NT2/D1 (cell line): Measurements from ENCODE around the gene NUDT16.

Experiments
- DNase-seq: peaks from one replicate; pipeline ENCODE4 v3.0.0-alpha.2; 2011; ENCODE audit warnings: low read depth, low spot score
- H3K27me3 ChIP-seq: 2 replicates; pipeline ENCODE4 v1.6.0; 2011; ENCODE audit warnings: mild to moderate bottlenecking; ENCODE audit not compliant: insufficient read length, insufficient read depth
- H3K36me3 ChIP-seq: 2 replicates; pipeline ENCODE4 v1.6.1; 2011; ENCODE audit warnings: mild to moderate bottlenecking, low read length, mixed read lengths; ENCODE audit not compliant: insufficient read depth, insufficient read length
- H3K4me1 ChIP-seq: 2 replicates; pipeline ENCODE4 v1.5.1; 2011; ENCODE audit not compliant: insufficient read depth, insufficient read length
- H3K4me3 ChIP-seq: 2 replicates; pipeline ENCODE4 v1.5.1; 2011; ENCODE audit warnings: low read depth; ENCODE audit not compliant: insufficient read length
- H3K9ac ChIP-seq: 2 replicates; pipeline ENCODE4 v1.6.0; 2011; ENCODE audit warnings: low read depth; ENCODE audit not compliant: insufficient read length
- H3K9me3 ChIP-seq: 2 replicates; pipeline ENCODE4 v1.5.1; 2011; ENCODE audit warnings: mild to moderate bottlenecking, low read length; ENCODE audit not compliant: insufficient read depth
- SUZ12 ChIP-seq: IDR thresholded peaks from 2 replicates; pipeline ENCODE4 v1.6.1; 2011; ENCODE audit not compliant: insufficient read length, insufficient read depth; ENCODE audit errors: extremely low read depth
- YY1 ChIP-seq: IDR thresholded peaks from 2 replicates; pipeline ENCODE4 v1.6.1; 2011; ENCODE audit not compliant: insufficient read length, insufficient read depth
- ZNF274 ChIP-seq: IDR thresholded peaks from 2 replicates; pipeline ENCODE4 v1.6.1; 2011; ENCODE audit warnings: mild to moderate bottlenecking, low read depth, low read length

NUDT16 gene

DNA sequence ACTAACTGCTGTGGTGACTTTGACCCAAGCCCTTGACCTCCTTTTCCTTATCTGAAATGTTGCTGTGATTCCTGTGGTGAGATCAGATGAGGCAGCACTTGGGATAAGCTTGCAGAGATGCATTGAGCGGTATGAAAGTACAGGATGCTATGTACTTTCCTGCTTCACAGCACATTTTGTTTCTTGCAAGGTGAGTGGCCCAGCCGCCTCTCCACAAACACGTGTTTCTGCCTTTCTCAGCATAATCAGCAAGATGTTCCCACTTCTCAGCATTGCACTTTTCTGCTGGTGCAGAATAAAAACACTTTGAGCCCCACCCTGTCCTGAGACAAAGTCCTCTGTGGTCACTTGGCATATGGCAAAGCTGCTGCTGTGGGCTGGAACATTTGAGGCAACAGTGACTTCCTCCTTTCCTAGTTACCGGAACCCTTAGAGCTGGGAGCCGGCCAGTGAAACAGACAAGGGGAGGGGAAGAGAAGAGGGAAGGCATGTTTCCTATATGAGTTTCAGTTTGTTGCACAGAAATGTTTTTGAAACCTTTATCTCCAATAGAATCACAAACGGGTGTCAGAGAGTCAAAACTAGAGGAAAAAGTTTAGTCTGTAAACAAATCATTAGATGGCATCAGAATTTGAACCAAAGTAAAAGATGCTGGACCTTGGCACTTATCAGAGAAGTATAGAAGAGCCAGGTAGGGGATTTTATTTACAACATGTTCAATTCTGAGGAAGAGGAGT lies 5.0 kb downstream of the NUDT16 start:
- Histone ChIP-seq H3K27me3 (no peaks in the 10 kb centered on the region), H3K4me1 (no peaks in the 10 kb centered on the region), H3K9me3 (no peaks in the 10 kb centered on the region), H3K36me3 (peaks cover 46% of the 10 kb centered on the region), H3K9ac (no peak overlapping the region), H3K4me3 (no peak overlapping the region)
- TF ChIP-seq ZNF274 (no peak), YY1 (no peak), SUZ12 (no peak)
- no peak for DNase-seq

DNA sequence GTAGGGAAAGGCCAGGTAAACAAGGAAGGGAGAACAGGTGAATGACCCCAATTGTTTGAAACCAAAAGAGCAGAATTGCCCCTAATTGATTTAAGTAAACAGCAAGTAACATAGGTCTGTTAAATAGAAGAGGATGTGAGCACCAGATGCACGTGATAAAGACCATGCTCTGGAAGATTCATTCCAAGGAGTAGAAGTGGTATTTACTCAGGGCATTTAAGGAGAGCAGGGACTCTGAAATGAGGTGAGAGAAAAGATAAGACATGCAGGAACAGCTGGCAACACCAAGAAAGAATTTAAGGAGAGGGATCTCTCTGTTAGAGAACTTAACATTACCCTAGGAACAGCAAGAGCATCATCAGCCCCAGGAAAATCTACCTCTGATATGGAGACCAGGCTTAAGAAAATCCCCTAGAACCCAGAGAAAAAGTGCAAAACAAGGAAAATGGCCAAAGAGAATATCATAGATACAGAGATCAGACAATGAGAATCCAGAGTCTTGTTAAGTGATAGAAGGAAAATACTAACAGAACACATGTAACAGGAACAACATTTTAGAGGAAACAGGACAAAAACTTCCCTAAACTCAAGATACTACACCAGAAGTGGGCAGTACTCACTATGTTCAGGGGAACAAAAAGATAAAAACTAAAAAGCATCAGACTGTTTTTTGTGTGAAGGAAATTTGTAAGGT lies 6.4 kb downstream of the NUDT16 start:
- no peak overlapping the region for H3K9ac ChIP-seq
- peaks cover 45% of the 10 kb centered on the region for H3K36me3 ChIP-seq
- no peaks in the 10 kb centered on the region for H3K27me3 ChIP-seq
- TF ChIP-seq ZNF274 (no peak), YY1 (no peak), SUZ12 (no peak)
- no peaks in the 10 kb centered on the region for H3K9me3 ChIP-seq
- DNase-seq, result no peak
- no peak overlapping the region for H3K4me3 ChIP-seq
- H3K4me1 ChIP-seq, result no peaks in the 10 kb centered on the region

DNA sequence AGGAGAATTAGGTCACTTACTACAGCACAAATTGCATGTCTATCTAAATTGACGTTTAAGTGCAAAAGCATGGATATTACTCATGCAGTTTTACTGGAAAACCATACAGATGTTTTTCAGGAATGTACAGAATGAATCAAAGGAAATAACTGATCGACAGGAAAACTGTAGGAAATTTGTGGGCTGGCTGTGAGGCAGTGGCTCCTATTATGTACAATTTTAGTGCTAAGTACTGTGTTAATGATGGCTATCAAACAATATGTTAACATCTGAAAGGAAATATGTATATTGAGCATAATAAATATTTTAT lies 6.9 kb downstream of the NUDT16 start:
- no peaks in the 10 kb centered on the region for H3K9me3 ChIP-seq
- H3K36me3 ChIP-seq, result peaks cover 40% of the 10 kb centered on the region
- H3K27me3 ChIP-seq, result no peaks in the 10 kb centered on the region
- no peak overlapping the region for H3K9ac ChIP-seq
- H3K4me1 ChIP-seq, result no peaks in the 10 kb centered on the region
- no peak overlapping the region for H3K4me3 ChIP-seq
- TF ChIP-seq ZNF274, result no peak
- no peak for TF ChIP-seq SUZ12
- no peak for TF ChIP-seq YY1
- DNase-seq, result no peak

DNA sequence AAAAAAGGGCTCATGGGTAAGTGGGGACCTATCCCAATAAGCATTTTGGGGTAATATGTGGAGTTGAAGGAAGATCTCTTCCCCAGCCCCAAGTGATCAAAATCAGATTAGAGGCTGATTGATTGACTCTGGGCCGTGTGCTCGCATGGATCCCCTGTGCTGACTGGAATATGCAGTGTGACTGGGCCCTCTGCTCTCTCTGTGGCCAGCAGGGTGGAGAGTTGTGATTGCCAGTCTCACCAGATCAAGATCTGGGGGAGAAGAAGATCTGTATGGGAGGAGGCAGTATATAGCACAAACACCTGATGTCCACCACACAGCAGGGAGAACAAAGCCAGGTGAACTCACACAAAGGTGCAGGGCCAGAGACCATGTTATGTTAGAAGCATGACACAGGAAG lies 8.8 kb downstream of the NUDT16 start:
- no peak for DNase-seq
- Histone ChIP-seq H3K36me3 (peaks cover 21% of the 10 kb centered on the region), H3K4me3 (no peak overlapping the region), H3K9me3 (no peaks in the 10 kb centered on the region), H3K4me1 (no peaks in the 10 kb centered on the region), H3K9ac (no peak overlapping the region), H3K27me3 (no peaks in the 10 kb centered on the region)
- no peak for TF ChIP-seq ZNF274
- no peak for TF ChIP-seq YY1
- TF ChIP-seq SUZ12, result no peak

DNA sequence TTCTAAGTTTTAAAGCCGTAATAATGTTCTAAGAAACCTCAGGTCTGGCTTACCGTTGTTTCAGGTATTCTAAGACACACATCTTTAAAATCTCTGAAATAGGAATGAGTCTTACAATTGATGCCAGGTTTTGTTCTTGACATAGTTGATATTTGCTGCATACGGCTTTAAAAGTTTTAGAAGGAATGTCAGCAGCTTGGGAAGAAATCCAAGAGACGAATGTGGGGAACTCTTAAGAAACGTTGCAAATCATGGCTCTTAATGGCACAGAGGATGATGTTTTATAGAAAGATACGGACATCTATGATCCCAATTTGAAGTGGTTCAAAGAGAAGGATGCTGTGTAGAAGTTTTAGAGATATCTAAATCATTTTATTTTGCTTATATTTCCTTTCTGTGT lies 11.5 kb downstream of the NUDT16 start:
- Histone ChIP-seq H3K4me1 (no peaks in the 10 kb centered on the region), H3K9ac (no peak overlapping the region), H3K36me3 (no peaks in the 10 kb centered on the region), H3K9me3 (no peaks in the 10 kb centered on the region), H3K27me3 (no peaks in the 10 kb centered on the region), H3K4me3 (no peak overlapping the region)
- TF ChIP-seq YY1, result no peak
- TF ChIP-seq ZNF274, result no peak
- no peak for TF ChIP-seq SUZ12
- no peak for DNase-seq

DNA sequence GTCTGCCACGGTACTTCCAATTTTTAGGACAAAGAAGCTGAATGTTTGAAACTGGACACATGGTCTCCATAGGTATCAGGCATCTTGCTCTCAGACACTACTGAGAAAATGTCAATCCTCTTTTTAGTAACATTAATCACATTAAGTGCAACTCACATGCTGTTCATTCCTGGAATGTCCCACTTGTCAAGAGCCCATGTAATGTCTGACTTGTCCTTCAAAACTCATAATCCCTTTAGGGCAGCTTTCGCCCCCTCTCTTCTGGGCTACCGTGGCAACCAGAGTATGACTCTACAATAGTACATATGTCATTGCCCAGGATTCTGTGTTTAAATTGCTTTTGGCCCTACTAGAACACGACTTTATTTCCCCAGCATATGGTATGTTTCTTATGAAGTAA lies 12.3 kb downstream of the NUDT16 start:
- no peak for DNase-seq
- no peak for TF ChIP-seq YY1
- TF ChIP-seq ZNF274, result no peak
- TF ChIP-seq SUZ12, result no peak
- H3K4me3 ChIP-seq, result no peak overlapping the region
- H3K4me1 ChIP-seq, result no peaks in the 10 kb centered on the region
- no peak overlapping the region for H3K9ac ChIP-seq
- no peaks in the 10 kb centered on the region for H3K36me3 ChIP-seq
- H3K27me3 ChIP-seq, result no peaks in the 10 kb centered on the region
- no peaks in the 10 kb centered on the region for H3K9me3 ChIP-seq

DNA sequence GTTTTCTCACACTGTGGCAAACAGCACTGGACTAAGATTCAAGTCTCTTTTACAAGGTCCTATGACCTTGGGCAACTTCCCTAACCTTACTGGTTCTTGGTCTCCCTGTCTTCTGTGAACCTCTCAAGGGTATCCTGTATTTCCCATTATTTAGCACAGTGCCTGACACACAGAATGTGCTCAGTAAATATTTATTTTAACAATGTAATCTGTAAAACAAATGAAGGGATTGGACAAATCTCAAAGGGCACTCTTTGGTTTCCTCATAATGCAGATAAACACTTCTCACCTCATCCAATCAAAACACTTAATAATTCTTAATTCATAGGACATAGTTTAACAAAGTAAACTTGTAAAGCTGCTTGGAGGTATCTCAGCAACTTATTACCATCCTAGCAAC lies 12.8 kb downstream of the NUDT16 start:
- Histone ChIP-seq H3K9me3 (no peaks in the 10 kb centered on the region), H3K9ac (no peak overlapping the region), H3K27me3 (no peaks in the 10 kb centered on the region), H3K4me3 (no peak overlapping the region), H3K4me1 (no peaks in the 10 kb centered on the region), H3K36me3 (no peaks in the 10 kb centered on the region)
- TF ChIP-seq YY1 (no peak), SUZ12 (no peak), ZNF274 (no peak)
- no peak for DNase-seq
